ENCODE data around the gene BAHD1.
"Not testable (repeated sequence)": the region's sequence is repeated elsewhere in the genome, so short reads cannot be mapped to it uniquely, and the experiment has no call there.

The BAHD1 gene

GRCh38 chr15:40446144-40446543 is 5.4 kb downstream of the BAHD1 start:
- DNase-seq, result no peak

GRCh38 chr15:40448354-40448753 is 7.6 kb downstream of the BAHD1 start:
- DNase-seq, result no peak

- DNase-seq, result no peak
These were observed 8.5 kb downstream of the BAHD1 start for GRCh38 chr15:40449275-40449674.

- no peak for DNase-seq
These were observed 9.3 kb downstream of the BAHD1 start for GRCh38 chr15:40450047-40450446.

- DNase-seq, result no peak
These were observed 10.9 kb downstream of the BAHD1 start for GRCh38 chr15:40451527-40452158.

GRCh38 chr15:40452296-40453090 is 11.7 kb downstream of the BAHD1 start:
- no peak for DNase-seq

GRCh38 chr15:40453941-40454340 is 13.2 kb downstream of the BAHD1 start:
- not testable (repeated sequence) for DNase-seq

- no peak for DNase-seq
These were observed 14.2 kb downstream of the BAHD1 start for GRCh38 chr15:40454904-40455391.

- no peak for DNase-seq
These were observed 15.6 kb downstream of the BAHD1 start for GRCh38 chr15:40456299-40456712.

- no peak for DNase-seq
These were observed 16.0 kb downstream of the BAHD1 start for GRCh38 chr15:40456738-40457137.

- DNase-seq, result no peak
These were observed 18.0 kb downstream of the BAHD1 start for GRCh38 chr15:40458495-40459371.

GRCh38 chr15:40459391-40460015 is 18.8 kb downstream of the BAHD1 start:
- no peak for DNase-seq

GRCh38 chr15:40460404-40460803 is 19.7 kb downstream of the BAHD1 start:
- no peak for DNase-seq

GRCh38 chr15:40461958-40462357 is 21.2 kb downstream of the BAHD1 start:
- no peak for DNase-seq

GRCh38 chr15:40463279-40463678 is 22.5 kb downstream of the BAHD1 start:
- DNase-seq, result no peak

- DNase-seq, result no peak
These were observed 23.3 kb downstream of the BAHD1 start for GRCh38 chr15:40463886-40464545.

- no peak for DNase-seq
These were observed 23.9 kb downstream of the BAHD1 start for GRCh38 chr15:40464595-40465185.

GRCh38 chr15:40465939-40466338 is 25.2 kb downstream of the BAHD1 start:
- DNase-seq, result no peak

GRCh38 chr15:40466426-40467260 is 25.9 kb downstream of the BAHD1 start:
- DNase-seq, result no peak

GRCh38 chr15:40467261-40467615 is 26.5 kb downstream of the BAHD1 start:
- no peak for DNase-seq

- no peak for DNase-seq
These were observed 28.2 kb downstream of the BAHD1 start for GRCh38 chr15:40468898-40469331.

All from NCI-H187 treated with DMSO at 0.1 percent for 48 hours (cell line).